Glomerular visceral epithelial cell (primary cell): ENCODE results near the gene KCNQ1OT1.

Experiments
- DNase-seq: peaks from one replicate; pipeline ENCODE4 v3.0.0-alpha.2; 2016; ENCODE audit errors: extremely low spot score

KCNQ1OT1 gene

DNA sequence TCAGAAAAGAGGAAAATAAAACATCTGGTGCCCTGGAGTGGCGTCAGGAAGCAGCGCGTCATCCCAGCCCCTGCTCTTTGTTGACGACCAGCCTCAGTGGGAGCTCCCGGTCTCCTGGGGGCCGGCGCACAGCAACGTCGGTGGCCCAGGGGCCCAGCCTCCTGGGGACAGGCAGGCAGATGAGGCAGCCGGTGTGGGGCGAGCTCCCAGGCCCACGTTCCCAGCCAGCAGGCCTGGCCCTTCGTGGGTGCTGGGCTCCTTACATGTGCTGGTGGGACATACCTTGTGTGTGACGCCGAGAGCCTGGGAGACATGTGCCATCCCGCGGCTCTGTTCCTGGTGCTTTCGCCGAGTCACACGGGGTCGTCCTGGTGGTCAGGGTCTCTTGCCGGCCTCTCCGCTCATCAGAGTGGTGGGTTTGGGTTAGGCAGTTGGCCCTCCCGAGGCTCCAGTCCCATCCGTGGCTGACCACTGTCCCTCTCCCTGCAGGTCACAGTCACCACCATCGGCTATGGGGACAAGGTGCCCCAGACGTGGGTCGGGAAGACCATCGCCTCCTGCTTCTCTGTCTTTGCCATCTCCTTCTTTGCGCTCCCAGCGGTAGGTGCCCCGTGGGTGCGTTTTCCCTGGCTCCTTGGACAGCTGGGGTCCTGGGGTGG lies 116.7 kb downstream of the KCNQ1OT1 start:
- no peak for DNase-seq

GRCh38 chr11:2582351-2582945 lies 117.3 kb downstream of the KCNQ1OT1 start:
- DNase-seq: no peak

GRCh38 chr11:2581931-2582350 lies 117.9 kb downstream of the KCNQ1OT1 start:
- no peak for DNase-seq

GRCh38 chr11:2581151-2581930 lies 118.5 kb downstream of the KCNQ1OT1 start:
- no peak for DNase-seq

- DNase-seq: no peak
Measured at GRCh38 chr11:2580571-2581001, 119.2 kb downstream of the KCNQ1OT1 start.

GRCh38 chr11:2580061-2580421 lies 119.8 kb downstream of the KCNQ1OT1 start:
- DNase-seq: no peak

GRCh38 chr11:2579315-2580060 lies 120.3 kb downstream of the KCNQ1OT1 start:
- DNase-seq: no peak

GRCh38 chr11:2578929-2579270 lies 120.9 kb downstream of the KCNQ1OT1 start:
- no peak for DNase-seq

- no peak for DNase-seq
Measured at GRCh38 chr11:2577991-2578928, 121.5 kb downstream of the KCNQ1OT1 start.

GRCh38 chr11:2577031-2577990 lies 122.5 kb downstream of the KCNQ1OT1 start:
- DNase-seq: no peak

- no peak for DNase-seq
Measured at GRCh38 chr11:2576549-2576948, 123.2 kb downstream of the KCNQ1OT1 start.

GRCh38 chr11:2576111-2576510 lies 123.7 kb downstream of the KCNQ1OT1 start:
- no peak for DNase-seq

GRCh38 chr11:2575591-2576051 lies 124.2 kb downstream of the KCNQ1OT1 start:
- no peak for DNase-seq

DNA sequence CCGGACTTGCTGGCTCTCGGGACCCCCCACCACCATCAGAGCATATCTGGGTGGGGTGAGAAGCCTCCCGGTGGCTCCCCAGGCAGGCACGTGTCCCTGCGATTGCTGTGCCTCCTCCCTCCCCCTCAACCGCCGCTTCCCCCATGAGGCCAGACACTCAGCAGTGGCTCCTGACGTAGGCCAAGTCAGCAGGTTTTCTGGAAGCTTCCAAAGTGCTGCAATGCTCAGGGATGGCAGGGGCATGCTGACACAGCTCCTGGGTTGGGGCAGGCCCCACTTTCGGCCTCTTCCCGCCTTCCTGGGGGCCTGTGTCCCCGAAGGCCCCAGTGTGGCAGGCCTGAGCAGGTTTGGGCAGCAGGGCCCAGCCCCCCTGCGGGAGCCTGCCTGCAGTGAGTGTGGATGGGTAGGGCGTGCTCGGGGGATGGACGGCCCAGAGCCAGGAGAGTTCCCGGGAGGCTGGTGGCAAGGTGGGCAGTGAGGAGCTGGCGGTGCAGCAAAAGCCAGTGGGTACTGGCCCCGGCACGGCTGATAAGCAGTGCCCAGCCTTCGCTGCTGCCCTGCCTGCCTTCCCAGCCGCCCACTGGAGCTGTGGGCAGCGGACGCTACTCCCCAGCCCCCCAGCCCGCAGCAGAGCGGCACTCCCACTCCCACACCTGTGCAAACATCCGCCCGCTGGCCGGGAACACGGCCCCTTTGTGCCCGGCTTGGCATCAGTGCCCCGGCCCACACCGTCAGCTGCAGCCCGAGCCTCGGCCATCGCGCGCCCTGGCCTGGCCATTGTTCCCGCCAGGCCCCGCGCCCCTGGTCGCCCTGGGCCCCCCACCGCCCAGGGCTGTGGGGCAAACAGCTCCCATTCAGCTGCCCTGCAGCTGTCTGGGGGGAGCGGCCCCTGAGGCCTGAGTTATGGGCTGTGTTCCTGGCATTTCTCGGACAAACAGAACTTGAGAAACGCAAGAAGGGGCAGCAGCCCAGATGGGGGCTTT lies 125.0 kb downstream of the KCNQ1OT1 start:
- DNase-seq: no peak

GRCh38 chr11:2574043-2574552 lies 125.7 kb downstream of the KCNQ1OT1 start:
- no peak for DNase-seq

GRCh38 chr11:2573240-2574042 lies 126.4 kb downstream of the KCNQ1OT1 start:
- DNase-seq: no peak

DNA sequence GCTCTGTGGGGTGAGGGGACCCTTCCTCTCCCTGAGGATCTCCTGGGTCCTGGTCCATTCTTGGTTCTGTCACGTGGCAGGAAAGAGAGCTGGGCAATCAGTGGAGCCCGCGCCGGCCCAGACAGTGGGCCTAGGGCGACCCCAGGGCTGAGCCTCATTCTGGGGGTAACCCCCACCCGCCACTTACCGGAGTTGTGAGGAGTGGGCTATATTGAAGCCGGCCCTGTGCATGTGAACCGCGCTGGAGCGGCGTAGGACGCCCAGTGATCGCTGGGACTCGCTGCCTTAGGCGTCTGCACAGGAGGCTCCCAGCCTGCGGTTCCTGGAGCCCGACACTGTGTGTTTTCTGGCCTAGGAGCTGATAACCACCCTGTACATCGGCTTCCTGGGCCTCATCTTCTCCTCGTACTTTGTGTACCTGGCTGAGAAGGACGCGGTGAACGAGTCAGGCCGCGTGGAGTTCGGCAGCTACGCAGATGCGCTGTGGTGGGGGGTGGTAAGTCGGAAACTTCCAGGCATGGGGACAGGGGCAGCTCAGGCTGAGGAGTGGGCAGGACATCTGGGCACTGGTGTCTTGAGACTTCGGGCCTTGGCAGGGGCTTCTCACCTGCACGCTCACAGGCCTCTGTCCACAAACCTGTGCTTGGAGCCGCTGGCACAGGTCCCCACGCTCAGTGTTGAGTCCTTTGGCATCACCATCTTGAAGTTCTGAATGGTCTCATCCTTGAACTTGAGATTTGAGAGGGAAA lies 127.1 kb downstream of the KCNQ1OT1 start:
- no peak for DNase-seq
